OCI-M2 (cell line): ENCODE results near the gene SLC5A8.

Experiments
- DNase-seq: peaks from one replicate; lab custom pipeline; 2025; ENCODE audit not compliant: unreplicated experiment; lab: John Stamatoyannopoulos, UW

The SLC5A8 gene

GRCh38 chr12:101209319-101210302 is at the start of gene SLC5A8:
TSS of gene SLC5A8 (minus strand) at chr12:101210238. CDS start at chr12:101209848, 390 bp downstream.
- DNase-seq, result no peak

- no peak for DNase-seq
Observed at GRCh38 chr12:101257357-101257756, 47.3 kb upstream of the SLC5A8 start.

GRCh38 chr12:101256266-101256665 is 46.2 kb upstream of the SLC5A8 start:
- DNase-seq, result no peak

GRCh38 chr12:101243616-101244015 is 33.6 kb upstream of the SLC5A8 start:
- no peak for DNase-seq

- no peak for DNase-seq
Observed at GRCh38 chr12:101243074-101243473, 33.0 kb upstream of the SLC5A8 start.

- no peak for DNase-seq
Observed at GRCh38 chr12:101238800-101239329, 28.8 kb upstream of the SLC5A8 start.

GRCh38 chr12:101238306-101238705 is 28.3 kb upstream of the SLC5A8 start:
- no peak for DNase-seq

- no peak for DNase-seq
Observed at GRCh38 chr12:101235686-101236085, 25.6 kb upstream of the SLC5A8 start.

GRCh38 chr12:101231636-101232035 is 21.6 kb upstream of the SLC5A8 start:
- no peak for DNase-seq

- no peak for DNase-seq
Observed at GRCh38 chr12:101230547-101230946, 20.5 kb upstream of the SLC5A8 start.

GRCh38 chr12:101229841-101230241 is 19.8 kb upstream of the SLC5A8 start:
- no peak for DNase-seq

GRCh38 chr12:101221301-101221700 is 11.3 kb upstream of the SLC5A8 start:
- no peak for DNase-seq

GRCh38 chr12:101216810-101217209 is 6.8 kb upstream of the SLC5A8 start:
- DNase-seq, result no peak

- no peak for DNase-seq
Observed at GRCh38 chr12:101207086-101207780, 2.8 kb downstream of the SLC5A8 start.

- DNase-seq, result no peak
Observed at GRCh38 chr12:101204602-101205304, 5.3 kb downstream of the SLC5A8 start.

- DNase-seq, result no peak
Observed at GRCh38 chr12:101200824-101201223, 9.2 kb downstream of the SLC5A8 start.

GRCh38 chr12:101200145-101200544 is 9.9 kb downstream of the SLC5A8 start:
- no peak for DNase-seq

- no peak for DNase-seq
Observed at GRCh38 chr12:101186291-101186690, 23.7 kb downstream of the SLC5A8 start.

- no peak for DNase-seq
Observed at GRCh38 chr12:101181776-101182175, 28.3 kb downstream of the SLC5A8 start.

GRCh38 chr12:101174541-101174940 is 35.5 kb downstream of the SLC5A8 start:
- no peak for DNase-seq

- no peak for DNase-seq
Observed at GRCh38 chr12:101173197-101173749, 36.8 kb downstream of the SLC5A8 start.
